ENCODE results near the gene TRPC3. TPM values are rescaled to one million over a fixed set of nuclear protein-coding genes. Genes with fewer than 3 reads are reported as not detected.

The TRPC3 gene
- total and polyA plus RNA-seq, 2 donors (not counting 1 experiment from before 2014, with no cell fraction given), result 1.2 to 2.3 TPM

DNA sequence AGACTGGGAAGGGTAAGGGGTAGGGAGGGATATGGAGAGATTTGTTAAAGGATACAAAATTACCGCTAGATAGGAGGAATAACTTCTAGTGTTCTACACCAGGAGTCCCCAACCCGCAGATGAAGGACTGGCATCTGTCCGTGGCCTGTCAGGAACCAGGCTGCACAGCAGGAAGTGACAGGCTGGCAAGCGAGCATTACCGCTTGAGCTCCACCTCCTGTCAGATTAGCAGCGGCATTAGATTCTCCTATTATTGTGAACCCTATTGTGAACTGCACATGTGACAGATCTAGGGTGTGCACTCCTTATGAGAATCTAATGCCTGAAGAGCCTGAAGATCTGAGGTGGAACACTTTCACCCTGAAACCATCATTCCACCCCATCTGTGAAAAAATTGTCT is 53.7 kb downstream of the TRPC3 start:
- no peak overlapping the region for H3K4me2 ChIP-seq (ENCODE audit: extremely low read depth, insufficient read depth, low read length)
- H4K20me1 ChIP-seq (ENCODE audit: control insufficient read depth, extremely low read depth, insufficient read depth, low read length), result no peaks in the 10 kb centered on the region
- H3K27me3 ChIP-seq (ENCODE audit: control insufficient read depth, insufficient read depth, low read length), result no peaks in the 10 kb centered on the region
- H3K79me2 ChIP-seq (ENCODE audit: control insufficient read depth, insufficient read depth, low read length), result no peaks in the 10 kb centered on the region
- H3K4me3 ChIP-seq (replicated peaks in 1 of 4; ENCODE audit: control extremely low read depth in 1 of 4, insufficient read depth in 1 of 4, low read depth in 3 of 4, low read length in 4 of 4), result no peak overlapping the region
- no peaks in the 10 kb centered on the region for H3K4me1 ChIP-seq (ENCODE audit: control insufficient read depth, extremely low read depth, insufficient read depth, low read length)
- H3K9ac ChIP-seq (ENCODE audit: insufficient read depth, low read length), result no peak overlapping the region
- no peak overlapping the region for H3K27ac ChIP-seq (ENCODE audit: insufficient read depth, low read length)
- H2AFZ ChIP-seq (ENCODE audit: low read length), result no peak overlapping the region
- no peaks in the 10 kb centered on the region for H3K9me3 ChIP-seq (ENCODE audit: control insufficient read depth, insufficient read depth, low read depth, low read length)
- no peak for DNase-seq (ENCODE audit: low read depth in 2 of 2)
- TF ChIP-seq EZH2 (IDR thresholded peaks at IDR 0.05; ENCODE audit: low read length, missing control alignments), result no peak
- no peak for TF ChIP-seq CTCF (conservative IDR thresholded peaks at IDR 0.05 in 1 of 2, IDR thresholded peaks at IDR 0.05 in 1 of 2; ENCODE audit: low read depth in 1 of 2, low read length in 2 of 2)
- no peaks in the 10 kb centered on the region for H3K36me3 ChIP-seq (ENCODE audit: control insufficient read depth, insufficient read depth, low read length)

GRCh38 chr4:121888134-121888533 is 63.7 kb downstream of the TRPC3 start:
- no peak for DNase-seq (ENCODE audit: low read depth in 2 of 2)
- TF ChIP-seq EZH2 (IDR thresholded peaks at IDR 0.05; ENCODE audit: low read length, missing control alignments) (no peak), CTCF (conservative IDR thresholded peaks at IDR 0.05 in 1 of 2, IDR thresholded peaks at IDR 0.05 in 1 of 2; ENCODE audit: low read depth in 1 of 2, low read length in 2 of 2) (no peak)

DNA sequence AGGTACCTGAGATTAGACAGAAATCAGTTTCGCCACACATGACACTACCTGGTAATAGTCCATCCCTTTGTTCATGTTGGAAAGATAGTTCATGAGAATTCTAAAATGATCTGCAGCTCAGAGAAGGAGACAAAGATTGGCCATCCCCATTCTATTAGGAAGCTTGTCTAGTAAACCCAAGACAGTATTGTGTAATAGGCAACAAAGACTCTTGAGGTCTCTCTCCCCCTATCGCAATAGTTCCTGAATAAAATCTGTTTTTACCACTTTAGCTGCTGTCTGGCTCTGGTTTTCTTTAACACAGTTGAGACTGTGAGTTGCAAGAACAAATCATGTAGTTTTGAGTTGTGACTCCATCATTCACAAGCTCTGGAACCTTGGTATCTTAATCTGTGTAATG is 66.7 kb downstream of the TRPC3 start:
- Histone ChIP-seq H4K20me1 (ENCODE audit: control insufficient read depth, extremely low read depth, insufficient read depth, low read length) (no peaks in the 10 kb centered on the region), H3K4me3 (replicated peaks in 1 of 4; ENCODE audit: control extremely low read depth in 1 of 4, insufficient read depth in 1 of 4, low read depth in 3 of 4, low read length in 4 of 4) (no peak overlapping the region), H3K79me2 (ENCODE audit: control insufficient read depth, insufficient read depth, low read length) (no peaks in the 10 kb centered on the region), H3K36me3 (ENCODE audit: control insufficient read depth, insufficient read depth, low read length) (no peaks in the 10 kb centered on the region), H2AFZ (ENCODE audit: low read length) (no peak overlapping the region), H3K4me1 (ENCODE audit: control insufficient read depth, extremely low read depth, insufficient read depth, low read length) (no peaks in the 10 kb centered on the region), H3K9me3 (ENCODE audit: control insufficient read depth, insufficient read depth, low read depth, low read length) (no peaks in the 10 kb centered on the region), H3K9ac (ENCODE audit: insufficient read depth, low read length) (no peak overlapping the region), H3K27ac (ENCODE audit: insufficient read depth, low read length) (no peak overlapping the region), H3K27me3 (ENCODE audit: control insufficient read depth, insufficient read depth, low read length) (no peaks in the 10 kb centered on the region), H3K4me2 (ENCODE audit: extremely low read depth, insufficient read depth, low read length) (no peak overlapping the region)
- no peak for DNase-seq (ENCODE audit: low read depth in 2 of 2)
- TF ChIP-seq CTCF (conservative IDR thresholded peaks at IDR 0.05 in 1 of 2, IDR thresholded peaks at IDR 0.05 in 1 of 2; ENCODE audit: low read depth in 1 of 2, low read length in 2 of 2) (no peak), EZH2 (IDR thresholded peaks at IDR 0.05; ENCODE audit: low read length, missing control alignments) (no peak)

More at GRCh38 chr4:121888134-121888533, 63.7 kb downstream of the TRPC3 start:
- Histone ChIP-seq H3K4me1 (ENCODE audit: control insufficient read depth, extremely low read depth, insufficient read depth, low read length) (no peaks in the 10 kb centered on the region), H4K20me1 (ENCODE audit: control insufficient read depth, extremely low read depth, insufficient read depth, low read length) (no peaks in the 10 kb centered on the region), H3K9me3 (ENCODE audit: control insufficient read depth, insufficient read depth, low read depth, low read length) (no peaks in the 10 kb centered on the region), H3K9ac (ENCODE audit: insufficient read depth, low read length) (no peak overlapping the region), H3K27me3 (ENCODE audit: control insufficient read depth, insufficient read depth, low read length) (no peaks in the 10 kb centered on the region), H3K36me3 (ENCODE audit: control insufficient read depth, insufficient read depth, low read length) (no peaks in the 10 kb centered on the region), H3K79me2 (ENCODE audit: control insufficient read depth, insufficient read depth, low read length) (no peaks in the 10 kb centered on the region), H3K4me2 (ENCODE audit: extremely low read depth, insufficient read depth, low read length) (no peak overlapping the region), H3K4me3 (replicated peaks in 1 of 4; ENCODE audit: control extremely low read depth in 1 of 4, insufficient read depth in 1 of 4, low read depth in 3 of 4, low read length in 4 of 4) (no peak overlapping the region), H2AFZ (ENCODE audit: low read length) (no peak overlapping the region), H3K27ac (ENCODE audit: insufficient read depth, low read length) (no peak overlapping the region)
